ENCODE measurements around the gene PRRG2.

- TF ChIP-seq CTCF (IDR thresholded peaks at IDR 0.05; ENCODE audit: low read depth, low read length, poor library complexity, severe bottlenecking) (no peak), EZH2phosphoT487 (IDR thresholded peaks at IDR 0.05; ENCODE audit: borderline replicate concordance, low read length) (no peak)
Observed at GRCh38 chr19:49594157-49594992, 13.3 kb downstream of the PRRG2 start.

Data from DOHH2 (cell line).